SK-N-DZ (cell line): Measurements from ENCODE around the gene ALG8.

Source experiments
- DNase-seq: peaks from one replicate; pipeline ENCODE4 v3.0.0-alpha.2; 2015; ENCODE audit warnings: low spot score

ALG8 gene

DNA sequence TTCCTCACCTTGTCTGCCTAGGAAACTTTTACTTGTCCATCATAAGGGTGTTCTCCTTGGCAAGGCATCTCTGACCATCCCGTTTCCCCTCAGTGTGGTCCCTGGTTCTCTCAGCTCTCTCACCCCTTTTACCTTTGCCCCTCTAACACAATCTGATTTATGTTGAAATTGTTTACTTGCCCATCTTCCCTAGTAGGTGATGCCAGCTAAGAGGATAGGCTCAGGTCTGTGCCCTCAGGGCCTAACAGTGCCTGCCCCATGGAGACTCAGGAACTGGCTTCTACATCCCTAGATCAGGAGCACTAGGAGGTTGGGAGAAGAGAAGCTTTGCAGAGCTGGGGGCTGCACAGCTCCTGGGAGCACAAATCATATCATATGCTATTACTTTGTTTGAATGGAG lies 21.1 kb upstream of the ALG8 start:
- DNase-seq = no peak

- DNase-seq = no peak
Observed at GRCh38 chr11:78158987-78159652, 19.7 kb upstream of the ALG8 start.

DNA sequence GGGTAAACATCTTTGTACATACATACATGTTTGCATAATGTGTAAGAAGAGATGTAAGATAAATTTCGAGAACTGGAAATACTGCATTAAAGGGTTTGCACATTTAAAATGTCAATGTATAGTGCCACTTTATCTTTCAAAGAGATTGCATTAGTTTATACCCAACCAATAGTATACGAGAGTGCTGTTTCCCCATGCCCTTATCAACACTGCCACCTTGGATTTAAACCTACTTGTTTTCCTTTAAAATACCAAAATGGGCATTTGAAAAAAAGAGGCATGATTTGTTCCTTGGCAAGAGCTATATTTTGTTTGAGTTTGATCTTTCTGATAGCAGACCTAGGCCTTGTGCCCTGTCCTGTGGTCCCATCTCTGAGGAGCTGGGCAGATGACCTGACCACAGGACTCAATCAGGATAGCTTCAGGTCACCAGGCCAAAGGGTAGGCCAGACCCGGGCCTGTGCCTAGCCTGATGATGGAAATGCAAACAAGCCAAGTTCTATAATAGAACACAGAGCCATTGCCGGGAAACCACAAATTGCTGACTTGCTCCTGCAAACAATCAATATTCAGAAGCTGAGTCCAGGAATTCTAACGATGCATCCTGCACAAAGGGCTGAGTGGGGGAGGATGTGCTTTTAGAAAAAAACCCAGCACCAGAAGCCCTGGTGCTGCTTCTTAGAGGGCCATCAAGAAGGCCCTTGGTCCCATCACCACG lies 16.9 kb upstream of the ALG8 start:
- no peak for DNase-seq

DNA sequence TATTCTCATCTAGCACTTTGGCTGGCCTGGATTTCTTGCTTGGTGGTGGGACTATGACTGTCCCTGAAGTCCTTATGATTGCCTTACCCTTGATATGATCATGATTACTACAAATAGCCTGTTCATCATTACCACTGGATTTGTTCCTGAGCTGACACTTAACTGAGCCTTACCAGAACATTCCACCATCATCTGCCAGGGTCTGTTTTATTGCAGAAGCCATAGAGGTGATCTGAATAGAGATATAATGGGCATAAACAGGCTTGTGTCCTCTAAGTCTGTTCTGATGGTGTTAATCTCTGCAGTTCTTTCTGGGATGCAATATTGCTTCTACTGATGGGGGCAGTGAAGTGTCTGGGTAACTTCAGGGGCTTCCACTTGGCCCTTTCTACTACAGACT lies 12.4 kb upstream of the ALG8 start:
- peak; percentile 84 for DNase-seq

GRCh38 chr11:78150754-78151153 lies 11.3 kb upstream of the ALG8 start:
- no peak for DNase-seq

- DNase-seq = no peak
Observed at GRCh38 chr11:78150346-78150745, 10.9 kb upstream of the ALG8 start.

DNA sequence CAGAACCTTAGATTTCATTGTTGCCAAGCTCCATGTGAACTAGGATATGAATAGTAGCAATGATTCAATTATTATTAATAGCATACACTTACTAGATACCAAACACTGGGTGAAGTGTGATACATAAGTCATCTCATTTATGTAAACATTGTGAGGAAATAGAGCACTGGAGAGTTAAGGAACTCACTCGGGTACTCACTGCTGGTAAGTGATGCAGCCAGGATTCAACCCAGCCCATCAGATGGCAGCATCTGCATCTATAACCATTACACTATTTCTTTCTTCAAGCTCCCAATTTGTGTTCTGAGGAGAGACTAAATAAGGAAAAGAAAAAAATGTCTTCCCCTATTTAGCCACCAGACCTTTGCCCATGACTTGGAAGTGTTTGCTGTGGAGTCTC lies 10.2 kb upstream of the ALG8 start:
- DNase-seq = no peak

DNA sequence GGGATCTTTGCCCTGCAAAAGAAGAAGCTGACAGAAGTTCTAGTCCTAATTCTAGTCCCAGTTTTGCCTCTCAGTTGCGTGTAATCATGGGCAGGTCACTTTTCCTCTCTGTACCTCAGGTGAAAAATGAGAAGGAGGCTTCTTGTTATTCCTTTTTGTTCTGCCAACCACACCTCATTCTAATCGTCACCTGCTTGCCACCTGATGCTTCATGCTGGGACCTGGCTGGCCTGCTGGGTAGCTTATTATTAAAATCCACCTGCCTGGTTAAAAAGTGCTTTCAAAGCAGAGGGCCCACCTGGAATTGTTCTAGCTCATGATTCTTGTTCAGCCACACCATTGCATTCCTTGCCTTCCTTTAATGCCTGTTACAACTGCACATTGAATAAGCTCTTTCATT lies 8.4 kb upstream of the ALG8 start:
- no peak for DNase-seq

- DNase-seq = no peak
Observed at GRCh38 chr11:78145511-78146025, 6.1 kb upstream of the ALG8 start.

- DNase-seq = no peak
Observed at GRCh38 chr11:78140392-78141077, 1.1 kb upstream of the ALG8 start.

- peak; percentile 13 for DNase-seq
Observed at GRCh38 chr11:78138694-78139421, 568 bp downstream of the ALG8 start.

GRCh38 chr11:78138291-78138690 lies 1.1 kb downstream of the ALG8 start:
- DNase-seq = no peak

- no peak for DNase-seq
Observed at GRCh38 chr11:78132475-78132874, 7.0 kb downstream of the ALG8 start.

- no peak for DNase-seq
Observed at GRCh38 chr11:78131956-78132355, 7.5 kb downstream of the ALG8 start.

DNA sequence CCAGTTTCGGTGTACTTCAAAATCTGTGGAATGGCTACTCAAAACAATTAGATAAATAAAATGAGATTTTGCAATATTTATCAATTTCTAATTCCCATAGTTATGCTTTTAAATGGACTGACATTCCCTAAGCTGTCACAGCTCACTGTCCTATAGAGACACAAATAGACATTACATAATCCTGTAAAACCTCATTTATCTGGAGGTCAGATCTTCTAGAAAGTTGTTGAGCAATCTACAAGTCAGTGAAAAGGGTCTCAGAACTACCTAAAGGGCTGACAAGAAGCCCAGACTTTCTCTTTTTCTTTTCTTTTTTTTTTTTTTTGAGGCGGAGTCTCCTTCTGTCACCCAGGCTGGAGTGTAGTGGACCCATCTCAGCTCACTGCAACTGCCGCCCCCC lies 12.0 kb downstream of the ALG8 start:
- no peak for DNase-seq

DNA sequence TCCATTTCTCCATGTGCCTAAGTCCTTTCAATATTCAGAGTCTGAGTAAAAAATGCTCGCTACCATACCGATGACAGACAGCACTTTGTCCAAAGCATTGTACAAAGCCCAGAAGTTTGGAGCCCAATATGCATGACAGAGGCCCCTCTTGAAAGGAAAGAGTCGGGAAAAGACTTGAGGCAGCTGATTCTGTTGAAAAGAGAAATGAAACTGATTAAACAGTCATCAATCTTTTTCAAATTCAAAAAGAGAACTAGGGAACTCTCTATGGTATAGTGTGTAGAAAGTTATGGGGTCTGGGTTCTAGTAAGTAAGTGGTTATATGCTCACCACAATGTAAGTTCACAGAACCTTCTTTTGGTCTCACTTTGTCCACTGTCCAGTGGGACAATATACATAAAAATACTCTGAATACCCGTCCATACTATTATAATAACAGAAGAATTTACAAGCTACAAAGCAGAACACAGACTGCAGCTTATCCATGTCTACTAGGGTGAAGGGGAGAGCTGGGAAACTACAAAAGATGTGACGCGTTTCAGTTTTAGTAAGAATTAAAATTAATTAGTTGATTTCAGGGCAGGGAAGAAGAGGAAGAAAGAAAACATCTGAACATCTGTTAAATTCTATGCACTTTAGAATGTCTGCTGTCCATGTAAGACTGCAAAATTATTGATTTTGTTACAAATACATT lies 26.7 kb downstream of the ALG8 start:
- no peak for DNase-seq

- no peak for DNase-seq
Observed at GRCh38 chr11:78111298-78111697, 28.1 kb downstream of the ALG8 start.

GRCh38 chr11:78110830-78111229 lies 28.6 kb downstream of the ALG8 start:
- no peak for DNase-seq

DNA sequence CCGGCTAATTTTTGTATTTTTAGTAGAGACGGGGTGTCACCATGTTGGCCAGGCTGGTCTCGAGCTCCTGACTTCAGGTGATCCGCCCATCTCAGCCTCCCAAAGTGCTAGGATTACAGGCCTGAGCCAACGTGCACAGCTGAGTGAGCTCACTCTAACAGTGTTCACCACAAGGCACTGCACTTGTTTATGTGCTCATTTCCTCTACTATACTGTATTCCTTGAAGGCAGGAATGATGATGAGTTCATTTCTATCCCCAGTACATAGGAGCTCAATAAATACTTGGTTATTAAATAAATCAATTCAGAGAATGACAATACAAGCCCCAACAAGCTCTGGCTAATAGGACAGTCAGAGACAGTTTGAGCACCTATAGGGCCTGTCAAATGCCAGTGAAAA lies 29.1 kb downstream of the ALG8 start:
- DNase-seq = no peak

DNA sequence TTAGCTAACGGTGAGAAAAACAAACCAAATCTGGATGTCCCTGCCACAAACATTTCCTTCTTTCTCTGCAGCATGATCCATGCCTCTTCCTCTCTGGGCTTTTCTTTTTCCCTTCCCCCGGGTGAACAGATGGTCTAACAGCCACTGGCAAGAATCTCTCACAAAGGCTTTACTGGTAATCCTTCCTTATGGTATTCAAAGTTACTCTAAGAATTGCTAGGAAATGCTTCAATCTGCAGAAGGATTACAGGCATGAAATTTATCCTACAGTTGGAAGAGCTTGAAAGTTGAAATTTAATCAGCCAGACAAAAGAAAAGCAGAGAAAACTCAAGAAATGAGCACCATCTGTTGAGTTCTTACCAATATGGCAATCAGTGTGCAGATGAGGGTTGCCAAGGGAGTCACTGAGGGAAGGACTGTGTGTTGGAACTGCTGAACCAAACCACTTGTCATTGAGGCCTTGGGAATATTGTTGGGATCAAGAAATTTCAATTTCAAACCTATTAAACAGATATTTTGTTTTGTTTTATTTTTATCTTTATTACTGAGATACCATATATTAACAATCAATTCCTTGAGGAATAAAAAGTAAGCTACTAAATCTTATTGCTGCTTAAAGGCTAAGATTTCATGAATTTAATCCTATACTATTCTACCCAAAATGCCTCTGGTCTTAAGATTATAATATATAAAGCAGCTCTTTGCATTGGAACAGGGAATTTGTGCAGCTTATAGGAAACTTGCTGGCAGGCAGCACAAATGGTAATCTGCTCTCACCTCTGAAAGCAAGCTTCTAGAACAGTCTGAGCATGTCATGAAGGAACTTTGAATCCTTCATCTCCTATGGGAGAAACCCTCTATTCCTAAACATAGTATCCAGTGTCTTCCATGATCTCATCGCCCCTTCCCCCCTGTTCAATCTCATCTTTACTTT lies 30.1 kb downstream of the ALG8 start:
- DNase-seq = no peak
